Endothelial cell of umbilical vein (primary cell): ENCODE data around the gene RELCH.

Experiments
- CTCF ChIP-seq, 2 donors: IDR thresholded peaks; 1 replicate in 1 of 2; 2 replicates in 1 of 2; pipeline ENCODE4 v1.5.1; 2011; ENCODE audit warnings: low read length in 2 of 2, mild to moderate bottlenecking in 2 of 2, moderate library complexity in 2 of 2, control low read depth in 1 of 2, inconsistent platforms in 1 of 2, low read depth in 1 of 2; ENCODE audit not compliant: insufficient read depth in 1 of 2; ENCODE audit errors: extremely low read depth in 1 of 2
- GATA2 ChIP-seq: IDR thresholded peaks from 2 replicates; pipeline ENCODE4 v1.7.0; 2011; ENCODE audit warnings: low read depth, mild to moderate bottlenecking, moderate library complexity, mixed read lengths, low read length; ENCODE audit not compliant: insufficient read length, insufficient read depth
- MYC ChIP-seq: IDR thresholded peaks from one replicate; pipeline ENCODE4 v1.6.1; 2011; ENCODE audit warnings: mild to moderate bottlenecking, low read depth, low read length
- POLR2A ChIP-seq: IDR thresholded peaks from 2 replicates; pipeline ENCODE4 v1.6.1; 2012; ENCODE audit warnings: low read depth, mild to moderate bottlenecking, control low read depth, low read length
- POLR2AphosphoS5 ChIP-seq: IDR thresholded peaks from 2 replicates; pipeline ENCODE4 v1.6.1; 2012; ENCODE audit warnings: low read depth, mild to moderate bottlenecking, control low read depth, low read length, moderate library complexity; ENCODE audit not compliant: insufficient read depth
- TF ChIP-seq, protein P1 (sequence below): IDR thresholded peaks from 2 replicates; pipeline ENCODE4 v1.6.1; 2011; ENCODE audit not compliant: insufficient read depth, insufficient read length

GRCh38 chr18:62294073-62294472, 107.0 kb downstream of the RELCH start:
- no peak for TF ChIP-seq CTCF (IDR thresholded peaks at IDR 0.05; ENCODE audit: extremely low read depth in 1 of 2, insufficient read depth in 1 of 2, low read depth in 1 of 2, low read length in 2 of 2)
- TF ChIP-seq, protein P1, sequence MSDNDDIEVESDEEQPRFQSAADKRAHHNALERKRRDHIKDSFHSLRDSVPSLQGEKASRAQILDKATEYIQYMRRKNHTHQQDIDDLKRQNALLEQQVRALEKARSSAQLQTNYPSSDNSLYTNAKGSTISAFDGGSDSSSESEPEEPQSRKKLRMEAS = no peak
- TF ChIP-seq GATA2 = no peak
- TF ChIP-seq MYC = no peak
- TF ChIP-seq POLR2A = no peak
- TF ChIP-seq POLR2AphosphoS5 = no peak
